Measurements from ENCODE around the gene KIAA0319L.

The KIAA0319L gene

GRCh38 chr1:35535243-35535642, 22.0 kb downstream of the KIAA0319L start:
- no peak for DNase-seq

GRCh38 chr1:35533586-35533985, 23.6 kb downstream of the KIAA0319L start:
- DNase-seq: no peak

- no peak for DNase-seq
Observed at GRCh38 chr1:35532497-35533223, 24.5 kb downstream of the KIAA0319L start.

GRCh38 chr1:35531368-35531767, 25.8 kb downstream of the KIAA0319L start:
- DNase-seq: no peak

- no peak for DNase-seq
Observed at GRCh38 chr1:35530946-35531345, 26.3 kb downstream of the KIAA0319L start.

- DNase-seq: no peak
Observed at GRCh38 chr1:35530168-35530567, 27.0 kb downstream of the KIAA0319L start.

- no peak for DNase-seq
Observed at GRCh38 chr1:35524106-35524505, 33.1 kb downstream of the KIAA0319L start.

GRCh38 chr1:35519432-35519831, 37.8 kb downstream of the KIAA0319L start:
- DNase-seq: no peak

- DNase-seq: no peak
Observed at GRCh38 chr1:35518183-35518582, 39.0 kb downstream of the KIAA0319L start.

GRCh38 chr1:35511305-35511704, 45.9 kb downstream of the KIAA0319L start:
- DNase-seq: no peak

GRCh38 chr1:35509558-35509957, 47.6 kb downstream of the KIAA0319L start:
- no peak for DNase-seq

- no peak for DNase-seq
Observed at GRCh38 chr1:35507947-35508346, 49.3 kb downstream of the KIAA0319L start.

- DNase-seq: no peak
Observed at GRCh38 chr1:35506960-35507912, 50.0 kb downstream of the KIAA0319L start.

- DNase-seq: no peak
Observed at GRCh38 chr1:35505911-35506798, 51.0 kb downstream of the KIAA0319L start.

- DNase-seq: no peak
Observed at GRCh38 chr1:35502242-35502641, 55.0 kb downstream of the KIAA0319L start.

GRCh38 chr1:35500439-35500838, 56.8 kb downstream of the KIAA0319L start:
- no peak for DNase-seq

GRCh38 chr1:35499652-35500176, 57.5 kb downstream of the KIAA0319L start:
- DNase-seq: no peak

GRCh38 chr1:35499231-35499630, 58.0 kb downstream of the KIAA0319L start:
- no peak for DNase-seq

GRCh38 chr1:35497571-35497970, 59.6 kb downstream of the KIAA0319L start:
- no peak for DNase-seq

GRCh38 chr1:35490250-35490649, 67.0 kb downstream of the KIAA0319L start:
- no peak for DNase-seq

- DNase-seq: no peak
Observed at GRCh38 chr1:35488336-35488735, 68.9 kb downstream of the KIAA0319L start.

- DNase-seq: no peak
Observed at GRCh38 chr1:35486858-35487408, 70.3 kb downstream of the KIAA0319L start.

Data from NCI-H2081 treated with DMSO at 0.1 percent for 48 hours (cell line).